Panc1 (cell line): ENCODE measurements around the gene SLC25A14.

ENCODE experiments used
- POLR2AphosphoS5 ChIP-seq: IDR thresholded peaks from 2 replicates; pipeline ENCODE4 v1.6.1; 2012; ENCODE audit warnings: mild to moderate bottlenecking, low read depth, low read length, moderate library complexity
- TF ChIP-seq, protein P1 (sequence below): fragments of 450-650 bp; IDR thresholded peaks from 2 replicates; pipeline ENCODE4 v1.5.1; 2017; ENCODE audit warnings: mild to moderate bottlenecking
- TF ChIP-seq, protein P2 (sequence below), 2 experiments: IDR thresholded peaks; 2 replicates each; pipeline ENCODE4 v1.6.1; 2011 to 2012; ENCODE audit warnings: low read depth in 2 of 2, control low read depth in 1 of 2, low read length in 1 of 2, mild to moderate bottlenecking in 1 of 2, moderate library complexity in 1 of 2; ENCODE audit not compliant: insufficient read depth in 1 of 2

DNA sequence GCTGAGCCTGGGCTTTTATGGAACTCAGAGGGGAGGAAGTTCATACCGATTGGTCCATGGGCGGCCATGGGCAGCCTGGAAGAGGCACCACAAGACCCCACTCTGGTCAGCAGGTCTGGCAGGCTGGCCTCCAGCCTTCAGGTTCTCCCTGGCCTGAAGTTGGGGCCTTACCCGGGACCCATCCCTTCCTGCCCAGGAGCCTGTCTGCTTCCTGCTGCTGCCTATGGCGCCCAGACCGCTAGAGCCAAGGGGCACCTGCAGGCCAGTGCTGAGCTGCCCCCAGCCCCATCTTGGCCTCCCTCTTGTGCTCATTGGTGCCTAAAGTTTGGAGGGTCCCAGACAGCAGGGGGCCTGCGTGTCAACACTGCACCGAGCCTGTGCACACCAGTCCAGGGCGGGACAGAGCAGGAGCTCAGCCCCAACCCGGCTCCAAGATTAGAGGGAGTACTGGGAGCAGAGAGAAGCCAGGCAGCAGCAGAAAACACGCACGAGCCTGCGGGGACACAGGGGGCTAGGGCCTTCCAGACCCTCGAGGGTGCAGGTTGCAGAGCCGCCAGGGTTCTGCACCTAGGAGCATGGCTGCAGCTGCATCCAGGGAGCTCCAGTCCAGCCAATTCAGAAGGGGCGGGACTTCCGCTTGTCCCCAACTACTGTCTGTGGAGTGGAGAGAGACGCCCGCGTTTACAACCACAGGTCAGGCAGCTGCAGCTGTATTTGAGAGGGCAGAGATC lies 40.3 kb upstream of the SLC25A14 start:
- TF ChIP-seq, protein P1, sequence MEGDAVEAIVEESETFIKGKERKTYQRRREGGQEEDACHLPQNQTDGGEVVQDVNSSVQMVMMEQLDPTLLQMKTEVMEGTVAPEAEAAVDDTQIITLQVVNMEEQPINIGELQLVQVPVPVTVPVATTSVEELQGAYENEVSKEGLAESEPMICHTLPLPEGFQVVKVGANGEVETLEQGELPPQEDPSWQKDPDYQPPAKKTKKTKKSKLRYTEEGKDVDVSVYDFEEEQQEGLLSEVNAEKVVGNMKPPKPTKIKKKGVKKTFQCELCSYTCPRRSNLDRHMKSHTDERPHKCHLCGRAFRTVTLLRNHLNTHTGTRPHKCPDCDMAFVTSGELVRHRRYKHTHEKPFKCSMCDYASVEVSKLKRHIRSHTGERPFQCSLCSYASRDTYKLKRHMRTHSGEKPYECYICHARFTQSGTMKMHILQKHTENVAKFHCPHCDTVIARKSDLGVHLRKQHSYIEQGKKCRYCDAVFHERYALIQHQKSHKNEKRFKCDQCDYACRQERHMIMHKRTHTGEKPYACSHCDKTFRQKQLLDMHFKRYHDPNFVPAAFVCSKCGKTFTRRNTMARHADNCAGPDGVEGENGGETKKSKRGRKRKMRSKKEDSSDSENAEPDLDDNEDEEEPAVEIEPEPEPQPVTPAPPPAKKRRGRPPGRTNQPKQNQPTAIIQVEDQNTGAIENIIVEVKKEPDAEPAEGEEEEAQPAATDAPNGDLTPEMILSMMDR = no peak
- no peak for TF ChIP-seq POLR2AphosphoS5
- TF ChIP-seq, protein P2, sequence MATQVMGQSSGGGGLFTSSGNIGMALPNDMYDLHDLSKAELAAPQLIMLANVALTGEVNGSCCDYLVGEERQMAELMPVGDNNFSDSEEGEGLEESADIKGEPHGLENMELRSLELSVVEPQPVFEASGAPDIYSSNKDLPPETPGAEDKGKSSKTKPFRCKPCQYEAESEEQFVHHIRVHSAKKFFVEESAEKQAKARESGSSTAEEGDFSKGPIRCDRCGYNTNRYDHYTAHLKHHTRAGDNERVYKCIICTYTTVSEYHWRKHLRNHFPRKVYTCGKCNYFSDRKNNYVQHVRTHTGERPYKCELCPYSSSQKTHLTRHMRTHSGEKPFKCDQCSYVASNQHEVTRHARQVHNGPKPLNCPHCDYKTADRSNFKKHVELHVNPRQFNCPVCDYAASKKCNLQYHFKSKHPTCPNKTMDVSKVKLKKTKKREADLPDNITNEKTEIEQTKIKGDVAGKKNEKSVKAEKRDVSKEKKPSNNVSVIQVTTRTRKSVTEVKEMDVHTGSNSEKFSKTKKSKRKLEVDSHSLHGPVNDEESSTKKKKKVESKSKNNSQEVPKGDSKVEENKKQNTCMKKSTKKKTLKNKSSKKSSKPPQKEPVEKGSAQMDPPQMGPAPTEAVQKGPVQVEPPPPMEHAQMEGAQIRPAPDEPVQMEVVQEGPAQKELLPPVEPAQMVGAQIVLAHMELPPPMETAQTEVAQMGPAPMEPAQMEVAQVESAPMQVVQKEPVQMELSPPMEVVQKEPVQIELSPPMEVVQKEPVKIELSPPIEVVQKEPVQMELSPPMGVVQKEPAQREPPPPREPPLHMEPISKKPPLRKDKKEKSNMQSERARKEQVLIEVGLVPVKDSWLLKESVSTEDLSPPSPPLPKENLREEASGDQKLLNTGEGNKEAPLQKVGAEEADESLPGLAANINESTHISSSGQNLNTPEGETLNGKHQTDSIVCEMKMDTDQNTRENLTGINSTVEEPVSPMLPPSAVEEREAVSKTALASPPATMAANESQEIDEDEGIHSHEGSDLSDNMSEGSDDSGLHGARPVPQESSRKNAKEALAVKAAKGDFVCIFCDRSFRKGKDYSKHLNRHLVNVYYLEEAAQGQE (IDR thresholded peaks at IDR 0.05; ENCODE audit: insufficient read depth in 1 of 2, low read depth in 2 of 2, low read length in 1 of 2) = no peak
